ENCODE measurements around the gene MTG1. TPM values are rescaled to one million over a fixed set of nuclear protein-coding genes. Genes with fewer than 3 reads are reported as not detected.
A peak's percentile ranks its signal among the peaks of the same experiment; 100 is the strongest.
"Not testable (repeated sequence)": the region's sequence is repeated elsewhere in the genome, so short reads cannot be mapped to it uniquely, and the experiment has no call there.

MTG1 gene
- total RNA-seq, 2 experiments from 2014 or later: 47.7 to 56.1 TPM

DNA sequence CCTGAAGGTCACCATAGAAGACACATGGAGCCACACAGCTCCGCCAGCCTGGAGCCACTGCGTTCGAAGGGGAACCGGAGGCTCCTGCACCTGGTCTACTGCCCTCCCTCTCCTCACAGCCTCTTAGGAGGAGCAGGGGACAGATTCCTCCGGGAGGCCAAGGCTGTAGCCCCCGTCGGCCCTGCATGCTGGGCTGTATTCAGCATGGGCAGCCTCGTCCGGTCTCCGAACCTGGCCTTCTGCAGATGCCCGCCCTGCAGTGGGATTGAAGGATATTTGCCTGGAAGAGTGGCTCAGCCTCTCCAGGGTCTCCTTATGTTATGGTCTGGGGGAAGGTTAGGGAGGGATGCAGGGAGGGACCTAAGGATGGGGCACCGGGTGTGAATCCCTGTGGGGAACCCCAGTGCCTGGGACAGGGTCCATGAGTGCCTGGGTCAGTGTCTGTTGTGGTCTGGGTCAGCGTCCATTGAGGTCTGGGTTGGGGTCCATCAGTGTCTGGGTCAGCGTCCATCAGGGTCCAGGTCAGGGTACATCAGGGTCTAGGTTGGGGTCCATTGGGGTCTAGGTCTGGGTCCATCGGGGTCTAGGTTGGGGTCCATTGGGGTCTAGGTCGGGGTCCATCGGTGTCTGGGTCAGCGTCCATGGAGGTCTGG, 46.8 kb downstream of the MTG1 start:
- no peak overlapping the region for H3K27ac Mint-ChIP-seq
- no peak for DNase-seq
- ChIA-PET POLR2A (no interaction called here), CTCF (interaction anchor here (1.0 to 1.9 kb wide), 2 partner anchors 12 to 52 kb away, joined by 3 to 5 read pairs; no protein-coding TSS in a partner anchor)
- H3K4me1 Mint-ChIP-seq: peaks cover 21% of the 10 kb centered on the region
- H3K4me3 Mint-ChIP-seq: no peak overlapping the region
- H3K36me3 Mint-ChIP-seq (ENCODE audit: low read depth): peaks cover 4% of the 10 kb centered on the region
- H3K9me3 Mint-ChIP-seq: peaks cover 6% of the 10 kb centered on the region
- H3K27me3 Mint-ChIP-seq: peaks cover 5% of the 10 kb centered on the region

DNA sequence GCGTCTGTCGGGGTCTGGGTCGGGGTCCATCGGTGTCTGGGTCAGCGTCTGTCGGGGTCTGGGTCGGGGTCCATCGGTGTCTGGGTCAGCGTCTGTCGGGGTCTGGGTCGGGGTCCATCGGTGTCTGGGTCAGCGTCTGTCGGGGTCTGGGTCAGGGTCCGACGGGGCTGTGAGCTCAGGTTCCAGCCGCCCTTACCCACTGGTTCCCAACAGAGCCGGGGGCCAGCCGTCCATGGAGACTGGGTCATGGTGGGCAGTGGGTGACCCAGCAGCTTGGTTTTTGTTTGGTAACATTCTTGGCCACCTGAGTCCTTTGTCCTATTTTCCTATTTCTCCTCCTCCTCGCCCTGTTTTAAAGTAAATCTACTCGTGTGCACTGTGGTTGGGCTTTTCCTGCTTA, 47.4 kb downstream of the MTG1 start:
- H3K9me3 Mint-ChIP-seq; POLR2A ChIA-PET; H3K36me3 Mint-ChIP-seq (ENCODE audit: low read depth); H3K4me3 Mint-ChIP-seq; H3K27me3 Mint-ChIP-seq; DNase-seq; H3K27ac Mint-ChIP-seq: not testable (repeated sequence)
- CTCF ChIA-PET: interaction anchor here (0.9 to 1.9 kb wide), 3 partner anchors 12 to 79 kb away, joined by 5 to 6 read pairs (median 6); no protein-coding TSS in a partner anchor
- H3K4me1 Mint-ChIP-seq: peaks cover 21% of the 10 kb centered on the region

DNA sequence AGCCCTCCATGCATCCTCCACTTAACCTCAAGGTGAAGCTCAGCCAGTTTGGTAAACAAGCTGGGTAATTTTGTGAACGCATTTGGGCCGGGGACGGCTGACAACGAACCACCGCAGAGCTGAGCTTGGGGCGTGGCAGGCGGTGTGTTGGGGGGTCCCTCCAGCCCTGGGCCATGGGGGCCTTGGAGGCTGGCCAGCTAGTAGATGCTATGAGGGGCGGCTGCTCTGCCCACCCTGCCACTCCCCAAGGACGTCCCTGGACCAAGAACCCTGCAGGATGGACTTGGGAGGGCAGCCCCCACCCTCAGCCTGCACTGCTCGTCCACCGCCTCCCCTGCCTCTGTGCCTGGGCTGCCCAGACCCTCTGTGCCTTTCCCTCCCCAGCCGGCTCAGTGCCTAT, 47.8 kb downstream of the MTG1 start:
- H3K4me1 Mint-ChIP-seq: peaks cover 21% of the 10 kb centered on the region
- H3K27ac Mint-ChIP-seq: no peak overlapping the region
- H3K27me3 Mint-ChIP-seq: peaks cover under 1% of the 10 kb centered on the region
- ChIA-PET POLR2A (no interaction called here), CTCF (interaction anchor here (0.9 to 1.9 kb wide), 4 partner anchors 13 to 79 kb away, joined by 4 to 6 read pairs (median 6); no protein-coding TSS in a partner anchor)
- no peak overlapping the region for H3K4me3 Mint-ChIP-seq
- no peak for DNase-seq
- peaks cover 4% of the 10 kb centered on the region for H3K36me3 Mint-ChIP-seq (ENCODE audit: low read depth)
- peaks cover 9% of the 10 kb centered on the region for H3K9me3 Mint-ChIP-seq

- ChIA-PET POLR2A (no interaction called here), CTCF (interaction anchor here (0.9 to 1.9 kb wide), 4 partner anchors 13 to 78 kb away, joined by 4 to 6 read pairs (median 6); no protein-coding TSS in a partner anchor)
- peak overlapping the region; percentile 55 for H3K27ac Mint-ChIP-seq
Measured at GRCh38 chr10:133442191-133442966, 48.4 kb downstream of the MTG1 start.

DNA sequence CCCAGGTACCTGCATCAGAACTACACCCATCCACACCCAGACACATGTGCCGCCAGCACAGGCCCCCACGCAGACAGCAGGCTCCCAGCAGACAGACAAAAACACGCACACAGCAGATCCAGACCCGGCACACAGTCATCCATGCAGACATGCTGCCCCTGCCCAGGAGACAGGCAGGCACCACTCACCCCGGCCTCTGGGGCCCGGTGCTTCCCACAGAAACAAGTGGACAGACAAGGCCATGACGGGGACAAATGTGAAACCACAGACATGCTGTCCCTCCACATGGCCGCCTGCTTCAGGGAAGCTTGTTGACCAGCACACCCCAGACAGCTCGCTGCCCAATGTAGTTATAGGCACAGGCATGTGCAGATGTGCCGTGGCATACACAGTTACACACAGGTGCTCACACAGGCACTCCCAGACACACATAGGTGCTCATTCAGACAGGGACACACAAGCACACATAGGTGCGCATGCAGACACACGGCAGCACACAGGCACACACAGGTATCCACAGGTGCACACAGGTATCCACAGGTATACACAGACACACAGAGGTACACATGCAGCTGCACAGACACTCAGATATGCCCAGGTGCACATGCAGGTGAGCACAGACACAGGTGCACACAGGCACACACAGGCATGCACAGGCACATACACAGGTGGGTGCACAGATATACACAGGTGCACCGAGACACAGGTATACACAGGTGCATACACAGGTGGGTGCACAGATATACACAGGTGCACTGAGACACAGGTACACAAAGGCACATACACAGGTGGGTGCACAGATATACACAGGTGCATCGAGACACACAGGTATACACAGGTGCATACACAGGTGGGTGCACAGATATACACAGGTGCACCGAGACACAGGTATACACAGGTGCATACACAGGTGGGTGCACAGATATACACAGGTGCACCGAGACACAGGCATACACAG, 49.3 kb downstream of the MTG1 start:
- no peak for DNase-seq
- POLR2A ChIA-PET: no interaction called here
- H3K27ac Mint-ChIP-seq: peak overlapping the region; percentile 55
- CTCF ChIA-PET: no interaction called here
- peaks cover 12% of the 10 kb centered on the region for H3K36me3 Mint-ChIP-seq (ENCODE audit: low read depth)
- H3K4me1 Mint-ChIP-seq: peaks cover 21% of the 10 kb centered on the region
- no peaks in the 10 kb centered on the region for H3K27me3 Mint-ChIP-seq
- H3K4me3 Mint-ChIP-seq: no peak overlapping the region
- H3K9me3 Mint-ChIP-seq: peaks cover 23% of the 10 kb centered on the region

More at GRCh38 chr10:133442191-133442966, 48.4 kb downstream of the MTG1 start:
- peak; percentile 27 for DNase-seq
- H3K27me3 Mint-ChIP-seq: no peaks in the 10 kb centered on the region
- H3K4me3 Mint-ChIP-seq: peak overlapping the region; percentile 5
- peaks cover 14% of the 10 kb centered on the region for H3K9me3 Mint-ChIP-seq
- H3K4me1 Mint-ChIP-seq: peaks cover 21% of the 10 kb centered on the region
- peaks cover 4% of the 10 kb centered on the region for H3K36me3 Mint-ChIP-seq (ENCODE audit: low read depth)

- no peak for DNase-seq
- H3K36me3 Mint-ChIP-seq (ENCODE audit: low read depth): peaks cover 12% of the 10 kb centered on the region
Measured at GRCh38 chr10:133444342-133445267, 50.6 kb downstream of the MTG1 start.

DNA sequence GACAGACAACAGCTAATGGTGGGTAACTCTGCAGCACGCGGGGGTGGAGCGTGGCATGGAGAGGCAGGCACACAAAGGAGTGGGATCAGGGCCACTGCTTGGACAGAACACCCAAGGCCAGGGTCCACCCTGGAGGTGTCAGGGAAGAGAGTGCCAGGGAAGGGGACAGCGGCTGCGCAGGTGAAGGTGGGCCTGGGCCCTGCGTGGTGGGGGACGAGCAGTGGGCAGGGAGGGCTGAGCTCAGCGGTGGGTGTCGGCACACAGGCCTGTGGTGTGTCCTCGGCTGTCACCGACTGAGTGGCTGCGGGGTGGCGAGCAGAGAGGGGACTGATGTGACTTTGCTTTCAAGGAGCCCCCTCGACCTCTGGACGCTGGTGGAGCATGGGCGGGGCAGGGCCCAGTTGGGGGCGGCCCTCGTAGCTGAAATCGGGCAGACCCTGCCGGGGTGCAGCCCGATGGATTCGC, 51.3 kb downstream of the MTG1 start:
- no peak overlapping the region for H3K4me3 Mint-ChIP-seq
- H3K4me1 Mint-ChIP-seq: peaks cover 18% of the 10 kb centered on the region
- peaks cover 12% of the 10 kb centered on the region for H3K36me3 Mint-ChIP-seq (ENCODE audit: low read depth)
- CTCF ChIA-PET: no interaction called here
- H3K27ac Mint-ChIP-seq: no peak overlapping the region
- peaks cover 3% of the 10 kb centered on the region for H3K27me3 Mint-ChIP-seq
- peaks cover 34% of the 10 kb centered on the region for H3K9me3 Mint-ChIP-seq
- POLR2A ChIA-PET: no interaction called here
- no peak for DNase-seq

More at GRCh38 chr10:133444342-133445267, 50.6 kb downstream of the MTG1 start:
- peaks cover 18% of the 10 kb centered on the region for H3K4me1 Mint-ChIP-seq
- H3K9me3 Mint-ChIP-seq: peaks cover 34% of the 10 kb centered on the region
- peaks cover 3% of the 10 kb centered on the region for H3K27me3 Mint-ChIP-seq
- CTCF ChIA-PET: no interaction called here
- H3K4me3 Mint-ChIP-seq: no peak overlapping the region
- no peak overlapping the region for H3K27ac Mint-ChIP-seq
- POLR2A ChIA-PET: no interaction called here

- CTCF ChIA-PET: no interaction called here
- POLR2A ChIA-PET: no interaction called here
- Mint-ChIP-seq H3K36me3 (ENCODE audit: low read depth) (peaks cover 12% of the 10 kb centered on the region), H3K27ac (no peak overlapping the region), H3K4me3 (no peak overlapping the region), H3K27me3 (peaks cover 3% of the 10 kb centered on the region), H3K9me3 (peaks cover 34% of the 10 kb centered on the region), H3K4me1 (peaks cover 18% of the 10 kb centered on the region)
- no peak for DNase-seq
Measured at GRCh38 chr10:133445751-133446708, 52.1 kb downstream of the MTG1 start.

GRCh38 chr10:133446979-133447378, 53.0 kb downstream of the MTG1 start:
- H3K27me3 Mint-ChIP-seq: peaks cover 3% of the 10 kb centered on the region
- no peak for DNase-seq
- ChIA-PET CTCF (no interaction called here), POLR2A (no interaction called here)
- peaks cover 13% of the 10 kb centered on the region for H3K4me1 Mint-ChIP-seq
- H3K27ac Mint-ChIP-seq: no peak overlapping the region
- H3K9me3 Mint-ChIP-seq: peaks cover 34% of the 10 kb centered on the region
- H3K4me3 Mint-ChIP-seq: no peak overlapping the region
- H3K36me3 Mint-ChIP-seq (ENCODE audit: low read depth): peaks cover 12% of the 10 kb centered on the region

DNA sequence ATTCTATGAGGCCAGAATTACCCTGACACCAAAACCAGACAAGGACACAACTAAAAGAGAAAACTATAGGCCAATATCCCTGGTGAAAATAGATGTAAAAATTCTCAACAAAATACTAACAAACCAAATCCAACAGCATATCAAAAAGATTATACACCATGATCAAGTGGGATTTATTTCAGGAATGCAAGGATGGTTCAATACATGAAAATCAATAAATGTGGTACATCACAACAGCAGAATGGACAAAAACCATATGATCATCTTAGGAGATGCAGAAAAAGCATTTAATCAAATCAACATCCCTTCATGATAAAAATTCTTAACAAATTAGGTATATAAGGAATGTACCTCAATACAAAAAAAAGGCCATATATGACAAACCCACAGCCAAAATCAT, 54.2 kb downstream of the MTG1 start:
- POLR2A ChIA-PET: no interaction called here
- H3K9me3 Mint-ChIP-seq: peaks cover 34% of the 10 kb centered on the region
- DNase-seq: no peak
- H3K4me3 Mint-ChIP-seq: no peak overlapping the region
- H3K36me3 Mint-ChIP-seq (ENCODE audit: low read depth): peaks cover 12% of the 10 kb centered on the region
- peaks cover 4% of the 10 kb centered on the region for H3K27me3 Mint-ChIP-seq
- H3K4me1 Mint-ChIP-seq: peaks cover 2% of the 10 kb centered on the region
- no peak overlapping the region for H3K27ac Mint-ChIP-seq
- CTCF ChIA-PET: interaction anchor here (0.8 kb wide), 1 partner anchor 54 kb away, joined by 3 read pairs; no protein-coding TSS in a partner anchor

DNA sequence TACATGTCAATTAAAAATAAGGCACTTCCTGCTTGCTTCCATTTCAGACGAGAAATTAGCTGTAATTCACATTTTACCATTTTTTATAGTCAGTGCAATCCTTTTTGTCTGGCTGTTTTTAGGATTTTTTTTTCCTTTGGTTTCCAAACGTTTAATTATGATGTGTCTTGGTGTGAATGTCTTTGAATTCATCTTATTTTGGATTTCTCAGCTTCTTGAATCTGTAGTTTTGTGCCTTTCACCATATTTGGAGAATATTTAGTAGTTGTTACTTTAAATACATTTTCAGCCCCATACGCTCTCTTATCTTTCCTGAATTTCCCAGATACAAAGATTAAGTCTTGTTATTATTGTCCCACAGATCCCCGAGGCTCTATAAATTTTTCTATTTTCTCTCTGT, 57.4 kb downstream of the MTG1 start:
- H3K4me1 Mint-ChIP-seq: no peaks in the 10 kb centered on the region
- H3K36me3 Mint-ChIP-seq (ENCODE audit: low read depth): peaks cover 8% of the 10 kb centered on the region
- peaks cover 29% of the 10 kb centered on the region for H3K9me3 Mint-ChIP-seq
- no peak overlapping the region for H3K4me3 Mint-ChIP-seq
- POLR2A ChIA-PET: no interaction called here
- no peak overlapping the region for H3K27ac Mint-ChIP-seq
- no peak for DNase-seq
- CTCF ChIA-PET: no interaction called here
- H3K27me3 Mint-ChIP-seq: peaks cover 5% of the 10 kb centered on the region
